Transverse colon (tissue), 4 donors: ENCODE measurements around the gene AQP6. TPM values are rescaled to one million over a fixed set of nuclear protein-coding genes. Genes with fewer than 3 reads are reported as not detected.

ENCODE experiments used
- DNase-seq: peaks from one replicate; pipeline ENCODE4 v3.0.0-alpha.2; 2019
- H3K27ac ChIP-seq, 4 donors: fragments of 200-600 bp; sonication (generic); 2 replicates each; pipeline ENCODE4 v1.5.1; 2016 to 2018; ENCODE audit warnings: inconsistent platforms in 4 of 4
- H3K27me3 ChIP-seq: fragments of 200-600 bp; sonication (generic); 2 replicates; pipeline ENCODE4 v1.5.1; 2017; ENCODE audit warnings: inconsistent platforms
- H3K36me3 ChIP-seq, 4 donors: fragments of 200-600 bp; sonication (generic); 2 replicates each; pipeline ENCODE4 v1.5.1; 2017 to 2019; ENCODE audit warnings: inconsistent platforms in 4 of 4
- H3K4me1 ChIP-seq, 4 donors: fragments of 200-600 bp; sonication (generic); 2 replicates each; pipeline ENCODE4 v1.5.1; 2017 to 2020; ENCODE audit warnings: inconsistent platforms in 4 of 4
- H3K4me3 ChIP-seq, 4 donors: fragments of 200-600 bp; sonication (generic); 1 replicate in 1 of 4; 2 replicates in 3 of 4; pipeline versions ENCODE4 v1.5.1 to v1.6.1; 2017 to 2019; ENCODE audit warnings: inconsistent platforms in 4 of 4
- H3K9me3 ChIP-seq, 2 donors: fragments of 200-600 bp; sonication (generic); 2 replicates each; pipeline ENCODE4 v1.5.1; 2017 to 2019; ENCODE audit warnings: inconsistent platforms in 2 of 2
- EP300 ChIP-seq: sonication (generic); formaldehyde crosslinking; IDR thresholded peaks from one replicate; pipeline ENCODE4 v1.6.1; 2017; ENCODE audit warnings: antibody characterized with exemption, low read depth
- POLR2A ChIP-seq: fragments of 450-650 bp; IDR thresholded peaks from one replicate; pipeline ENCODE4 v1.6.1; 2016; ENCODE audit warnings: antibody characterized with exemption, mild to moderate bottlenecking, moderate library complexity
- POLR2AphosphoS5 ChIP-seq, 3 donors: sonication (generic); formaldehyde crosslinking; IDR thresholded peaks; one replicate each; pipeline ENCODE4 v1.6.1; 2016; ENCODE audit warnings: antibody characterized with exemption in 3 of 3
- WGBS, 2 donors: methylation state at CpG; one replicate each; pipeline ENCODE4 v1.1.5; 2018; ENCODE audit warnings: low coverage in 1 of 2; 5-methylcytosine and 5-hydroxymethylcytosine counted together
- in situ Hi-C, 4 donors: fragments of 200-750 bp; cut with MboI; loops; one replicate each; pipeline versions ENCODE4 v1.15.0 to v1.15.1; 2017; ENCODE audit warnings: low sequenced_read_pairs in 3 of 4, low pct_ligation_motif_present in 1 of 4, low pct_unique_long_range_greater_than_20kb in 1 of 4
- intact Hi-C: fragments of 100-400 bp; cut with DNase I; formaldehyde crosslinking; loops from one replicate; pipeline ENCODE4 v1.15.1; 2023; ENCODE audit warnings: low total_unique reads
- total RNA-seq, 4 donors: library from RNA; depleted of rRNA; stranded (reverse); fragments of >200 nt; gene quantifications; one replicate each; pipeline ENCODE4 v1.1.0, GENCODE V29; 2016
- TF ChIP-seq, protein P1 (sequence below), 5 experiments: fragments of 200-600 bp in 3 of 5; fragments of 450-650 bp in 2 of 5; sonication (generic) in 3 of 5; IDR thresholded peaks; 1 replicate in 2 of 5; 2 replicates in 3 of 5; pipeline ENCODE4 v1.5.1; 2016 to 2017; ENCODE audit warnings: antibody characterized with exemption in 5 of 5, inconsistent platforms in 3 of 5, mild to moderate bottlenecking in 2 of 5, moderate library complexity in 1 of 5

AQP6 gene
- total RNA-seq, 4 donors from 2014 or later: 0.41 TPM; not detected in 3

DNA sequence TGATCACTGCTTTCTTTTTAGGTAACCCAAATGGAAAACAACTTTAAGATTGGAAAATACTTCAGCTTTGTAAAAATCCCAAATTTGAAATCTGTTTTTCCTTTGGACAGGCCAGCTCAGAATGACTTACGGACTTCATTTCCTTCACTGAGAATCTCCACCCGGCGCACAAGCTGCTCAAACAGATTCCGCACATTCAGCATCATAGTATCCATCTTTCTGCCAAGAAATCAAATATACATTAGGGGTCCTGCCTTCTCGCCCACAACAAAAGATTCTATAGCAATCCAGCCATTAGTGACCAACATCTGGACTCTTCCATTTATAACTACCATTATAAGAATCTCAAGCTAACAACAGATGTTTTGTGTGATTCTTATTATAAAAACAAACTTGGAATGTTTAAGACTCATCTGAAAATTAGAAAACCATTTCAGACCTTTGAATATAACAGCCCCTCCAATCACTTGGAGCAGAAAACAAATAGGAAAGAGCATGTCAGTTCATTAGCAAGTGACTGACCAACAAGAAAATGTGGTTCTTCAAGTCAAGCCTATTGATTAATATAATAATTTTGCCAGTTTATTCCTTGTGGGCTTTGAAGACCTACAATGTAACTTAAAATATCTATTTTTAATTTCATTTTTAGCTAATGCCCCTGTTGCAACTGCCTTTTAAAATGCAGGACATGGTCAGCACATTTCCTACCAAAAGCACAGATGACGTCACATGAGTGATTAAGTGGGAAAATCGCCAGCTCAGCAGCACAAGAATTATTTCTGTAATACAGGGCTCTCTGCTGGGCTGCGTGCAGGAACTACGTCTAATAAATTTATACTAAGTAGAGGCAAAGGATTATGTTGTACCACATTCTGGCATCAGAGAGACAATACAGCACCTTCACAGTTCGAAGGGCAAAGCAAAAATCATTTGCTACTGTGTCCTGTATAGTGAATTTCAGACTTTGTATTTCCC is 44.0 kb downstream of the AQP6 start:
- no peaks in the 10 kb centered on the region for H3K27me3 ChIP-seq
- peaks cover 0 to 15% (median 0%) of the 10 kb centered on the region in 4 donors for H3K4me1 ChIP-seq
- DNase-seq: peak; percentile 47
- no peaks in the 10 kb centered on the region for H3K9me3 ChIP-seq
- intact Hi-C loops: no loop called here
- peak in 1 of 3 donors; percentile 47 for TF ChIP-seq POLR2AphosphoS5 (IDR thresholded peaks at IDR 0.05)
- TF ChIP-seq EP300: no peak
- TF ChIP-seq POLR2A: no peak
- H3K36me3 ChIP-seq: peaks cover 0 to 3% (median 0%) of the 10 kb centered on the region in 4 donors
- no peak overlapping the region for H3K4me3 ChIP-seq
- H3K27ac ChIP-seq: peak overlapping the region; percentile 64 to 68 (median 66)
- in situ Hi-C loops: no loop called here
- 77 to 97% methylated on average over 7 to 10 of the region's 10 CpGs for WGBS, 2 donors

DNA sequence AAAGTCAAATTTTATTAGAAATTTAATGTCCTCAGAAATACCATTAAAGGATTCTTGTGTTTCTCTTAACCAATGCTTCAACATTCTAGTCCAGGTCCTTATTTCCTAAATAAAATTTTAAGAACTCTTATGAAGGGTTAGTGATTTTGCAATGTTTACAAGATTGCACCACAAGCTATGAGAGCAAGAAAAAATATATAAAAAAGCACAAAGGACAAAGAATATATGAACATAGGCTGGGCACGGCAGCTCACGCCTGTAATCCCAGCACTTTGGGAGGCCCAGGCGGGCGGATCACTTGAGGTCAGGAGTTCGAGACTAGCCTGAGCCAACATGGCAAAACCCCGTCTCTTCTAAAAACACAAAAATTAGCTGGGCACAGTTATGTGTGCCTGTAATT is 44.9 kb downstream of the AQP6 start:
- Histone ChIP-seq H3K4me1 (peaks cover 0 to 15% (median 0%) of the 10 kb centered on the region in 4 donors), H3K9me3 (no peaks in the 10 kb centered on the region), H3K27ac (peak overlapping the region; percentile 64 to 68 (median 66)), H3K36me3 (peaks cover 0 to 3% (median 0%) of the 10 kb centered on the region in 4 donors), H3K27me3 (no peaks in the 10 kb centered on the region), H3K4me3 (no peak overlapping the region)
- in situ Hi-C loops: no loop called here
- DNase-seq: no peak
- TF ChIP-seq POLR2AphosphoS5 (IDR thresholded peaks at IDR 0.05) (no peak), POLR2A (no peak), EP300 (no peak)
- TF ChIP-seq, protein P1, sequence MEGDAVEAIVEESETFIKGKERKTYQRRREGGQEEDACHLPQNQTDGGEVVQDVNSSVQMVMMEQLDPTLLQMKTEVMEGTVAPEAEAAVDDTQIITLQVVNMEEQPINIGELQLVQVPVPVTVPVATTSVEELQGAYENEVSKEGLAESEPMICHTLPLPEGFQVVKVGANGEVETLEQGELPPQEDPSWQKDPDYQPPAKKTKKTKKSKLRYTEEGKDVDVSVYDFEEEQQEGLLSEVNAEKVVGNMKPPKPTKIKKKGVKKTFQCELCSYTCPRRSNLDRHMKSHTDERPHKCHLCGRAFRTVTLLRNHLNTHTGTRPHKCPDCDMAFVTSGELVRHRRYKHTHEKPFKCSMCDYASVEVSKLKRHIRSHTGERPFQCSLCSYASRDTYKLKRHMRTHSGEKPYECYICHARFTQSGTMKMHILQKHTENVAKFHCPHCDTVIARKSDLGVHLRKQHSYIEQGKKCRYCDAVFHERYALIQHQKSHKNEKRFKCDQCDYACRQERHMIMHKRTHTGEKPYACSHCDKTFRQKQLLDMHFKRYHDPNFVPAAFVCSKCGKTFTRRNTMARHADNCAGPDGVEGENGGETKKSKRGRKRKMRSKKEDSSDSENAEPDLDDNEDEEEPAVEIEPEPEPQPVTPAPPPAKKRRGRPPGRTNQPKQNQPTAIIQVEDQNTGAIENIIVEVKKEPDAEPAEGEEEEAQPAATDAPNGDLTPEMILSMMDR (IDR thresholded peaks at IDR 0.05): no peak
- intact Hi-C loops: no loop called here
- 86 to 93% methylated on average over 6 of the region's 6 CpGs for WGBS, 2 donors

DNA sequence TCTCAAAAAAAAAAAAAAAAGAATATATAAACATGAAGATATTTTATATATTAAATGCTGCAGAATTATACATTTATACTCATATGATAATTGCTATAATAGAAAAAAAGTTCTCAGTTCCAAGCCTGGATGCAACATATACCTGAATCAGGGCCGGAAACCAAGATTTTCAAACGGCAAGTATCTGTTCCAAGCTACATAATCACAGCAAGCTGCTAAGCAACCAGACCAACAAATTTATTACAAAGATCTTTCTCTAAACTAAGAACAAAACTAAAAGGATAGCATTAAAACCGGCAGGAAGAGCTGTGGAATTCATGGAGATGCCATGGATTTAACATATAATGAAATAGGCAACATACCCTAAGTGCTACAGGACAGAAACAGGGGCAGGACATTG is 45.4 kb downstream of the AQP6 start:
- H3K9me3 ChIP-seq: no peaks in the 10 kb centered on the region
- peaks cover 0 to 3% (median 0%) of the 10 kb centered on the region in 4 donors for H3K36me3 ChIP-seq
- WGBS, 2 donors: 69 to 84% methylated on average over 3 of the region's 3 CpGs
- DNase-seq: no peak
- no peaks in the 10 kb centered on the region for H3K27me3 ChIP-seq
- intact Hi-C loops: no loop called here
- in situ Hi-C loops: no loop called here
- peaks cover 0 to 15% (median 0%) of the 10 kb centered on the region in 4 donors for H3K4me1 ChIP-seq
- H3K27ac ChIP-seq: peak overlapping the region; percentile 64 to 68 (median 66)
- H3K4me3 ChIP-seq: no peak overlapping the region
- TF ChIP-seq POLR2AphosphoS5 (IDR thresholded peaks at IDR 0.05): no peak
- TF ChIP-seq EP300: no peak
- TF ChIP-seq POLR2A: no peak
- TF ChIP-seq, protein P1 (IDR thresholded peaks at IDR 0.05): no peak

DNA sequence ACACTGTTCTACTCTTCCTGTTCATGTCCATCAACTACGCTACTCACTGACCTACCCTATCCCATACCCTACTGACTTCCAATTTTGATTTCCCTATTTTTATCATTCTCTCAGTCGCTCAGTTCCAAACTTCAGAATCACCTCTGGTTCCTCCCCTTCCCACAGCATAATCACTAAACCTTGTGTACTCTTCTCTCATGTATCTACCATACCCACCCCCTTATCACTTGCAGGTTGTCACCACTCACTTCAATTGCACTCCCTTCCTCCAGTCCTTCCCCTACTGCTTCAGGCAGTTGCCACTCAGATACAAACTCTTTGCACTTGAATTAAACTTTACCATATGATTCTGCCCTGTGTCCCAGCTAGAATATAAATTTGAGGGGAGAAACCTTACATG is 46.2 kb downstream of the AQP6 start:
- in situ Hi-C loops (no loop called here), intact Hi-C loops (no loop called here)
- no peak for DNase-seq
- no peak for TF ChIP-seq POLR2AphosphoS5 (IDR thresholded peaks at IDR 0.05)
- no peak for TF ChIP-seq POLR2A
- TF ChIP-seq EP300: no peak
- TF ChIP-seq, protein P1 (IDR thresholded peaks at IDR 0.05): no peak
- H3K27ac ChIP-seq: no peak overlapping the region
- H3K4me3 ChIP-seq: no peak overlapping the region
- peaks cover 0 to 3% (median 0%) of the 10 kb centered on the region in 4 donors for H3K36me3 ChIP-seq
- 94 to 98% methylated on average over 2 of the region's 2 CpGs for WGBS, 2 donors
- no peaks in the 10 kb centered on the region for H3K27me3 ChIP-seq
- H3K4me1 ChIP-seq: peaks cover 0 to 16% (median under 1%) of the 10 kb centered on the region in 4 donors
- H3K9me3 ChIP-seq: no peaks in the 10 kb centered on the region
